Measurements from ENCODE around the gene RYR3. TPM values are rescaled to one million over a fixed set of nuclear protein-coding genes. Genes with fewer than 3 reads are reported as not detected.

Gene RYR3
- total RNA-seq, 1 donor from 2014 or later, result under 0.01 TPM

GRCh38 chr15:33322091-33322490 is 11.3 kb downstream of the RYR3 start:
- peaks cover 5% of the 10 kb centered on the region for H3K27me3 ChIP-seq (ENCODE audit: control insufficient read depth, insufficient read depth, low read length)
- FAIRE-seq, result no peak
- no peaks in the 10 kb centered on the region for H3K36me3 ChIP-seq (ENCODE audit: control insufficient read depth, insufficient read depth, low read length)
- TF ChIP-seq CTCF (IDR thresholded peaks at IDR 0.05; ENCODE audit: insufficient read depth, low read length, severe bottlenecking), result no peak
- DNase-seq (ENCODE audit: low read depth), result no peak
- no peak overlapping the region for H3K4me3 ChIP-seq (ENCODE audit: low read depth, low read length)

GRCh38 chr15:33324609-33325008 is 13.8 kb downstream of the RYR3 start:
- Histone ChIP-seq H3K4me3 (ENCODE audit: low read depth, low read length) (no peak overlapping the region), H3K27me3 (ENCODE audit: control insufficient read depth, insufficient read depth, low read length) (peaks cover 3% of the 10 kb centered on the region), H3K36me3 (ENCODE audit: control insufficient read depth, insufficient read depth, low read length) (no peaks in the 10 kb centered on the region)
- DNase-seq (ENCODE audit: low read depth) (no peak), FAIRE-seq (no peak)
- no peak for TF ChIP-seq CTCF (IDR thresholded peaks at IDR 0.05; ENCODE audit: insufficient read depth, low read length, severe bottlenecking)

- H3K27me3 ChIP-seq (ENCODE audit: control insufficient read depth, insufficient read depth, low read length), result peaks cover 1% of the 10 kb centered on the region
- FAIRE-seq, result no peak
These were observed 16.1 kb downstream of the RYR3 start for GRCh38 chr15:33326908-33327307.

GRCh38 chr15:33328106-33328505 is 17.3 kb downstream of the RYR3 start:
- H3K4me3 ChIP-seq (ENCODE audit: low read depth, low read length), result no peak overlapping the region
- FAIRE-seq (no peak), DNase-seq (ENCODE audit: low read depth) (no peak)
- H3K27me3 ChIP-seq (ENCODE audit: control insufficient read depth, insufficient read depth, low read length), result peaks cover 1% of the 10 kb centered on the region
- TF ChIP-seq CTCF (IDR thresholded peaks at IDR 0.05; ENCODE audit: insufficient read depth, low read length, severe bottlenecking), result no peak
- no peaks in the 10 kb centered on the region for H3K36me3 ChIP-seq (ENCODE audit: control insufficient read depth, insufficient read depth, low read length)

More at GRCh38 chr15:33326908-33327307, 16.1 kb downstream of the RYR3 start:
- Histone ChIP-seq H3K4me3 (ENCODE audit: low read depth, low read length) (no peak overlapping the region), H3K36me3 (ENCODE audit: control insufficient read depth, insufficient read depth, low read length) (no peaks in the 10 kb centered on the region)
- TF ChIP-seq CTCF (IDR thresholded peaks at IDR 0.05; ENCODE audit: insufficient read depth, low read length, severe bottlenecking), result no peak
- DNase-seq (ENCODE audit: low read depth), result no peak

GRCh38 chr15:33329457-33329856 is 18.7 kb downstream of the RYR3 start:
- FAIRE-seq (no peak), DNase-seq (ENCODE audit: low read depth) (no peak)
- Histone ChIP-seq H3K27me3 (ENCODE audit: control insufficient read depth, insufficient read depth, low read length) (no peaks in the 10 kb centered on the region), H3K4me3 (ENCODE audit: low read depth, low read length) (no peak overlapping the region), H3K36me3 (ENCODE audit: control insufficient read depth, insufficient read depth, low read length) (no peaks in the 10 kb centered on the region)
- TF ChIP-seq CTCF (IDR thresholded peaks at IDR 0.05; ENCODE audit: insufficient read depth, low read length, severe bottlenecking), result no peak

- no peak for DNase-seq (ENCODE audit: low read depth)
- Histone ChIP-seq H3K36me3 (ENCODE audit: control insufficient read depth, insufficient read depth, low read length) (no peaks in the 10 kb centered on the region), H3K27me3 (ENCODE audit: control insufficient read depth, insufficient read depth, low read length) (no peaks in the 10 kb centered on the region), H3K4me3 (ENCODE audit: low read depth, low read length) (no peak overlapping the region)
- no peak for TF ChIP-seq CTCF (IDR thresholded peaks at IDR 0.05; ENCODE audit: insufficient read depth, low read length, severe bottlenecking)
- no peak for FAIRE-seq
These were observed 20.2 kb downstream of the RYR3 start for GRCh38 chr15:33330931-33331330.
